Measurements from ENCODE around the gene TRIM37.

The TRIM37 gene

DNA sequence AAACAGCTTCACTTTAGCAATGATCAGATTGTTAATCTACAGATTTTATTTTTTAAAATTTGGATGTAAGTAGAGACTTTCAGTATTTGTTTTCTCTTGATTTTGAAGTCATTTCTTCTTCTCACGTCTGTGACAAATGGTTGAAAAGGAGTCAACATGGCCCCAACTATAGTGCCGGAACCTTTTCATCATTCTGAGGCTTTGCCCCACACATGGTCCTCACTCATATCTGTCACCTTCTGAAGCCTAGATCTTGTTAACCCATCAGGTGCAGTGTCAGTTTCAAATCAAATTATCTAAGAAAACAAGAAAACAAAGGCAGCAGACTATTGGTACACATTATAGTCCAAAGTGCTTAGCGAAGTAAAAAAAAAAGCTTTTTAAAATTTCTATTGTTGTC is 124.1 kb downstream of the TRIM37 start:
- Histone ChIP-seq H3K27me3 (no peaks in the 10 kb centered on the region), H3K4me1 (no peaks in the 10 kb centered on the region), H3K9me3 (no peaks in the 10 kb centered on the region), H3K4me3 (no peak overlapping the region), H3K4me2 (no peak overlapping the region), H3K36me3 (peaks cover 8% of the 10 kb centered on the region; the same call in 1 of the 2 replicates), H4K20me1 (no peaks in the 10 kb centered on the region), H3K9ac (no peak overlapping the region), H3K27ac (no peak overlapping the region)
- no peak for TF ChIP-seq Cebpa-rat (IDR thresholded peaks at IDR 0.05)

DNA sequence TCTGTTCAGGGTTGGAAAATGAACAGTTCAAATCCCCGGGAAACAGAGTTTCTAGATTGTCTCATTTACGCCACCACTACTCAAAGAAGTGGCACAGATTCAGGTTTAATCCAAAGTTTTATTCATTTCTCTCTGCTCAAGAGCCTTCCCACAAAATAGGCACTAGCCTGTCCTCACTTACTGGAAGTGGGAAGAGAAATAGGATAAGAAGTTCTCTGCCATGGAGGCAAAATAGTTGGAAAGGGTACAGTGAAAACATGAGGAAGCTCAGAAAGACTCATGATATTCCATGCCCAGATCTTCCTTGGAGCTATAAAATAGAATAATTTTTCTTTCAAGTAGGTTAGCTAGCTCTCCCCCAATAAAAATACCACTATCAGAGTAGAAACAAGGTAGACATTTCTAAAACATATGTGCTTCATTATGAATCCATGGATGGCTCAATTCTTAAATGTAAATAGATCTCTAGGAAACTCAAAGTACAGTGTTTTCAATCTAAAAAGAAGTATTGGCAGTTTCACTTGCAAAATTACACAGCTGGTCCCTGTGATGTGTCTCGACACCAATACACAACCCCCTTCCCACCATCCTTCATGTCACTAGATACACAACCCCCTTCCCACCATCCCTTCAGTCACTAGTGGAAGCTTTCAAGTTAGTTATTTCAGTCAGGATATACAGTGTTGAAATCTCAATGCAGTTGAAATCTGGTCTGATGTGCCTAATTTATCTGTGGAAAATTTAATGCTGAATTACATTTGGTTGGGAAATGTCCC is 125.8 kb downstream of the TRIM37 start:
- no peak for TF ChIP-seq Cebpa-rat (IDR thresholded peaks at IDR 0.05)

DNA sequence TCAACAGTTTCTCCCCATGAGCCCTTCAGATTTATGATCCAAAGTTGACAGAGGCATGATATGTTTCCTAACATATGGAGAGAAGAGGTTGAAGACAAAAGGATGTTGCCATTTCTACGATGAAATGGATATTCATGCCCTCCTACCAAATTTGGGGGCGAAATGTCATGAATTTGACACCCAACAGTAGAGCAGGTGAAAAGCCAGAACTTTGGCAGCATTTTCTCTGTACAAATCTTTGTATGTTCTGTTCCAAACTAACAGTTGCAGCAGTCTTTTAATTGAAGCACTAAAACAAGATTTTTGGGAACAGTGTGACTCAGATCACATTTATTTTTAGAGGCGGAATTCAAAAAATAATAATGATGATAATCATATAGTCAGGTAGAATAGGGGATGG is 130.1 kb downstream of the TRIM37 start:
- Histone ChIP-seq H3K9ac (no peak overlapping the region), H3K4me2 (no peak overlapping the region), H3K4me3 (no peak overlapping the region), H4K20me1 (no peaks in the 10 kb centered on the region), H3K36me3 (peaks cover 8% of the 10 kb centered on the region; the same call in 1 of the 2 replicates), H3K27ac (no peak overlapping the region), H3K4me1 (peaks cover 22% of the 10 kb centered on the region), H3K9me3 (no peaks in the 10 kb centered on the region), H3K27me3 (no peaks in the 10 kb centered on the region)
- TF ChIP-seq Cebpa-rat (IDR thresholded peaks at IDR 0.05) = no peak

More for the DNA sequence above, 125.8 kb downstream of the TRIM37 start:
- peaks cover 3% of the 10 kb centered on the region for H3K4me1 ChIP-seq
- H3K4me3 ChIP-seq = no peak overlapping the region
- no peaks in the 10 kb centered on the region for H4K20me1 ChIP-seq
- H3K9me3 ChIP-seq = no peaks in the 10 kb centered on the region
- no peaks in the 10 kb centered on the region for H3K27me3 ChIP-seq
- H3K4me2 ChIP-seq = no peak overlapping the region
- no peak overlapping the region for H3K9ac ChIP-seq
- H3K27ac ChIP-seq = no peak overlapping the region
- H3K36me3 ChIP-seq = peaks cover 8% of the 10 kb centered on the region; the same call in 1 of the 2 replicates

DNA sequence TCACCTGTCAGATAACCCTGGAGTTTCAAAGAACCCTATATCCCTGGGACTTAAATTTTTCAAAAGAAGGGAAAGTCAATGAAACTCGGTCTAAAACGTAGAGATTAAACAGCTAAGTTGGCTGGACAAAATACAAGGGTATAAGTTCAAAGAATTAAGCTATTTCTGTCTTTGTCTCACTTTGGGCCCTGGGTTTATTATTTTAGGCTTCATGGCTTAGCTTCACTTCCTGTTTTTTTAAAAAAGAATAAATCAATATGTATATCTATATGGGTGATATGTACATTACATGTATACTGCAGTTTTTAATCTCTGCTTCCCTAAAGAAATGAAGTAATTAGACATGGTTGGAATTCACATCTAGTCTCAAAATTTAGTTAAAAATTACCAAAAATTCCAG is 132.3 kb downstream of the TRIM37 start:
- no peak overlapping the region; the same call in 1 of the 2 replicates for H3K4me2 ChIP-seq
- no peak for TF ChIP-seq Cebpa-rat (IDR thresholded peaks at IDR 0.05)
- no peaks in the 10 kb centered on the region; the same call in 1 of the 2 replicates for H3K36me3 ChIP-seq
- no peak overlapping the region for H3K27ac ChIP-seq
- no peaks in the 10 kb centered on the region for H4K20me1 ChIP-seq
- H3K9ac ChIP-seq = no peak overlapping the region
- no peaks in the 10 kb centered on the region for H3K9me3 ChIP-seq
- H3K27me3 ChIP-seq = no peaks in the 10 kb centered on the region
- H3K4me3 ChIP-seq = no peak overlapping the region
- H3K4me1 ChIP-seq = peaks cover 26% of the 10 kb centered on the region

DNA sequence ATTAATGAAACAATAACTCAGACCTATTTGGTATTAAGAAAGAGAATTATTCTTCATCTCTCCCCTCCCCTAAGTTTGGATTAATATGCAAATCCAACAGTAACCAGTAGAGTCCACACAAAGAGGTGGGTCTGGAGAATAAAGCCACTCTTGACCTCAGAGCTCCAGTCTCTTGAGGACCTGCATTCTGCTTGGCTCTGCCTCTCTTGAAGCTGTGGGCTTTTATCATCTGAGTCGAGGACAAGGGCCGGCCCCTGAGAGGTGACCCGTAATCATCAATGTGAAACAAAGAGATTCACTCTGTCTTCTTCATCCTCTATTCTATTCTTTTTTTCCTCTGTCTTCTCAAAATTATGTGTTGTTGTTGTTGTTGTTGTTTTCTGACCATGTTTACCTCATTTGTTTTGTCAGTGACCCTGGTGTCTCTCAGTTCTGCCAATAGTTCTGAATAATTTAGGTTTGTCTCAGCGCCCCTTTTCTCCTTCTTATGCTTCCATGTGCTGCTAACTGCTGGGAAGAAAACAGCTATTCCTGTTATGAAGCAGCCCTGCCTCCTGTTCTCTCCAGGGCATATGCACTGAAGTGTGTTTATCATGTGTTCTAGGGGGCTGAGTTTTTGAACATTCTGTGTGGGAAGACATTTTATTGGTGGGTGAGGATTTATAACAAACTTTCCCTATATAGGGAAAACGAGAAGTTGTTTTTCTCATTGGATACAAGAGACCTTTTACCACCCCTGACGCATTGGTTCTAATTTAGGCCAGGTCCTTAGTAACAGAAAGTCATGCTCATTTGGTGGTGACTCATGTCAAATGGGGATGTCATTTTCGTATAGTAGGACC is 135.8 kb downstream of the TRIM37 start:
- Histone ChIP-seq H4K20me1 (no peaks in the 10 kb centered on the region), H3K4me2 (no peak overlapping the region), H3K36me3 (no peaks in the 10 kb centered on the region; the same call in 1 of the 2 replicates), H3K4me3 (no peak overlapping the region), H3K9ac (no peak overlapping the region), H3K4me1 (peaks cover 35% of the 10 kb centered on the region), H3K27me3 (no peaks in the 10 kb centered on the region), H3K9me3 (no peaks in the 10 kb centered on the region), H3K27ac (no peak overlapping the region)
- TF ChIP-seq Cebpa-rat (IDR thresholded peaks at IDR 0.05) = no peak

DNA sequence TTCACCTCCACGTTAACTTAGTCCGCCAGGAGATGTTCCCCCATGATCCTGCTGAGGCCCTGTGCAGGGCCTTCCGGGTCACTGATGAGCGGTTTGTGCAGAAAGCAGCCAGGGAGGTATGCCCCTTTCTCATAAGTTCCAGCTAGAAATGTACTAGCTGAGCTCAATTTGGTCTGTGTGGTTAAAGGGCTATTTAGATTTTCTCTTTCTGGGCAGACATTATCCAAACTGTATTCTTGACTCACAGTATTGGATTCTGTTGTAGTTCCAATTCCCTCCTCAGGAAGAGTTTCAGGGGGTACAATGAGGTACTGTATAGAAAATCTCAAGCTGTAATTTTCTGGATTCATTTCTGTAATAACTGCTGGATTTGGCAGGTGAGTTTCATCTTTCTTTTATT is 137.1 kb downstream of the TRIM37 start:
- H3K9ac ChIP-seq = no peak overlapping the region
- no peaks in the 10 kb centered on the region for H3K9me3 ChIP-seq
- no peaks in the 10 kb centered on the region for H3K27me3 ChIP-seq
- peaks cover 28% of the 10 kb centered on the region for H3K4me1 ChIP-seq
- peak overlapping the region; percentile 60 for H3K4me2 ChIP-seq
- H4K20me1 ChIP-seq = no peaks in the 10 kb centered on the region
- no peaks in the 10 kb centered on the region; the same call in 1 of the 2 replicates for H3K36me3 ChIP-seq
- no peak for TF ChIP-seq Cebpa-rat (IDR thresholded peaks at IDR 0.05)
- H3K4me3 ChIP-seq = no peak overlapping the region
- no peak overlapping the region for H3K27ac ChIP-seq

DNA sequence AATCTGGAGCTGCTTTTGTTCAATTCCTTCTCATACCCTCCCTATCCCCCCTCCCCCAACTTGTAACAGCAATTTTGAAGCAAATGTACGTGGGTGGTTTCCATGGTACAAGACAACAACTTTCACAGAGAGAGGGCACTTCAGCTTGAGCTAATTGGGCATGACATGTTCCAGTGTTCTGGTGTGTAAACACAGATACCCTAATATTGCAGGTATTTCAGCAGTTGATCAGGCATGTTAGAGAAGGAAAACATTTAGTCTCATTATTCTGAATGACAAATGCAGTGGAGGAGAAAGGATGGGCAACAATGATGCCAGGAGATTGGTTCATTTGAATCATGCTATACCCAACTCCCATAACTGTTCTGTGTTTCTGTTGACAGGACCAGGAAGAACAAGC is 137.5 kb downstream of the TRIM37 start:
- Histone ChIP-seq H3K4me3 (no peak overlapping the region), H3K27me3 (no peaks in the 10 kb centered on the region), H3K4me1 (peaks cover 24% of the 10 kb centered on the region), H4K20me1 (no peaks in the 10 kb centered on the region), H3K4me2 (peak overlapping the region; percentile 60), H3K27ac (no peak overlapping the region), H3K9me3 (no peaks in the 10 kb centered on the region), H3K36me3 (no peaks in the 10 kb centered on the region; the same call in 1 of the 2 replicates), H3K9ac (0 out of 2 replicates have a peak overlapping the region, but pooled peaks have one; percentile 7)
- no peak for TF ChIP-seq Cebpa-rat (IDR thresholded peaks at IDR 0.05)

DNA sequence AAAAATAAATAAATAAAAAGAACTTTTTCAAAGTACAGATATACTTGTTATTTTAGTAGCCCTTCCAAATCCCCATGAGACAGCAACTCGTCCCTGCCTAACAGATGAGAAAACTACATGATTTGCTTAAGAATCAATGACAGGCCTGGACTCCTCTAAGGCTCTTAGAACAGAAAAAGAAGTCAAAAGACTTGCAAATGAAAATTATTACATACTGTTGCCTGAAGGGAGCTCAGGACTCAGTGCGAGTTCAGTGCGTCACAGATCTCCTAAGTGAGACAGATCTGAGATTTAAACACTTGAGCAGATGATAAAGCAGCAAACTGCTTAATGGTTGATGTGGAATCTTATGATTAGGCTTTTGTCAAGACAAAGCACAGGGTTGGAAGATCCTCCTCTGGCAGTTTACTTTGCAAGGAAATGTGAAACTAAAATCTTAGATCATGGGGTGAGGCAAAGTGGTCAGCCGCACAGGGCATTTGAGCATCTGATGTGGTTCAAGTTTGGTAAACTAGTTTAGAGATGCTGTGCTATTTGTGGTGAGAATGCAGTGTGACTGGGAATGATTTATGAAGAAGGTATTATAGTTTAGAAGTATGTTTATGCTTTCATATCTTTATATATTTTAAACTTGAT is 138.1 kb downstream of the TRIM37 start:
- Histone ChIP-seq H4K20me1 (no peaks in the 10 kb centered on the region), H3K4me3 (no peak overlapping the region), H3K36me3 (no peaks in the 10 kb centered on the region; the same call in 1 of the 2 replicates), H3K9ac (0 out of 2 replicates have a peak overlapping the region, but pooled peaks have one; percentile 7), H3K27ac (no peak overlapping the region), H3K9me3 (no peaks in the 10 kb centered on the region), H3K4me1 (peaks cover 17% of the 10 kb centered on the region), H3K27me3 (no peaks in the 10 kb centered on the region), H3K4me2 (peak overlapping the region; percentile 60)
- no peak for TF ChIP-seq Cebpa-rat (IDR thresholded peaks at IDR 0.05)

DNA sequence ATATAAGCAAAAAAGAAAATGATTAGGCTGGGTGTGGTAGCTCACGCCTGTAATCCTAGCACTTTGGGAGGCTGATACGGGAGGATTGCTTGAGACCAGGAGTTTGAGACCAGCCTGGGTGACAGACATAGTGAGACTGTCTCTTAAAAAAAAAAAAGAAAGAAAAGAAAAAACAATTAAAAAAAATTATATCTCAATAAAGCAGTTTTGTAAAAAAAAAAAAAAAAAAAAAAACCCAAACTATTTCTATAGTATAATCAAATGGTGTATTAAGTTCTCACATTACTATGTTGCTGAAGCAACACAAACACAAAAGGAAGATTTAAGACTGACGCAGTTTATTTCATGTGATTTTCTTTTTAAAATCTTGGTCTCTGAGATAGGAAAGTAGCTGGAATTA is 140.5 kb downstream of the TRIM37 start:
- H3K4me1 ChIP-seq = peaks cover 17% of the 10 kb centered on the region
- no peak for TF ChIP-seq Cebpa-rat (IDR thresholded peaks at IDR 0.05)
- no peak overlapping the region for H3K9ac ChIP-seq
- no peak overlapping the region for H3K27ac ChIP-seq
- no peaks in the 10 kb centered on the region for H4K20me1 ChIP-seq
- no peak overlapping the region for H3K4me2 ChIP-seq
- no peaks in the 10 kb centered on the region for H3K27me3 ChIP-seq
- H3K9me3 ChIP-seq = no peaks in the 10 kb centered on the region
- H3K4me3 ChIP-seq = no peak overlapping the region
- no peaks in the 10 kb centered on the region for H3K36me3 ChIP-seq

Measured in BLaER1 (cell line).